Upper lobe of left lung (tissue), 6 donors: ENCODE results near the gene PIK3R3. TPM values are rescaled to one million over a fixed set of nuclear protein-coding genes. Genes with fewer than 3 reads are reported as not detected.
A peak's percentile ranks its signal among the peaks of the same experiment; 100 is the strongest.

Experiments used
- ATAC-seq, 2 donors: fragments of 200-7000 bp; cut with Tn5 transposase; one replicate each; pipeline ENCODE4 v1.9.1; 2022; ENCODE audit warnings: mild to moderate bottlenecking in 2 of 2, moderate library complexity in 2 of 2; ENCODE audit not compliant: low FRiP score in 2 of 2
- DNase-seq, 2 donors: peaks; one replicate each; pipeline ENCODE4 v3.0.0-alpha.2; 2019 to 2020
- H3K27ac ChIP-seq, 4 donors: fragments of 200-600 bp; sonication (generic); one replicate each; pipeline ENCODE4 v1.5.1; 2016 to 2019
- H3K27me3 ChIP-seq, 4 donors: fragments of 200-600 bp; sonication (generic); one replicate each; pipeline ENCODE4 v1.5.1; 2017 to 2019
- H3K36me3 ChIP-seq, 4 donors: fragments of 200-600 bp; sonication (generic); one replicate each; pipeline ENCODE4 v1.5.1; 2016 to 2019
- H3K4me1 ChIP-seq, 4 donors: fragments of 200-600 bp; sonication (generic); one replicate each; pipeline ENCODE4 v1.5.1; 2018 to 2019
- H3K4me3 ChIP-seq, 4 donors: fragments of 200-600 bp; sonication (generic); one replicate each; pipeline ENCODE4 v1.5.1; 2017 to 2019; ENCODE audit warnings: mild to moderate bottlenecking in 2 of 4, moderate library complexity in 1 of 4
- H3K9me3 ChIP-seq, 4 donors: fragments of 200-600 bp; sonication (generic); one replicate each; pipeline ENCODE4 v1.5.1; 2018 to 2019
- EP300 ChIP-seq, 4 donors: sonication (generic); formaldehyde crosslinking; IDR thresholded peaks; one replicate each; pipeline ENCODE4 v1.5.1; 2017; ENCODE audit warnings: antibody characterized with exemption in 4 of 4, control low read depth in 2 of 4
- POLR2A ChIP-seq, 4 donors: fragments of 450-650 bp; IDR thresholded peaks; one replicate each; pipeline ENCODE4 v1.5.1; 2016 to 2017; ENCODE audit warnings: antibody characterized with exemption in 4 of 4, mild to moderate bottlenecking in 2 of 4
- POLR2AphosphoS5 ChIP-seq, 2 donors: sonication (generic); formaldehyde crosslinking; IDR thresholded peaks; one replicate each; pipeline ENCODE4 v1.5.1; 2017; ENCODE audit warnings: antibody characterized with exemption in 2 of 2
- WGBS, 2 donors: methylation state at CpG; one replicate each; pipeline ENCODE4 v1.1.5; 2017 to 2018; 5-methylcytosine and 5-hydroxymethylcytosine counted together
- total RNA-seq, 6 donors: library from RNA; depleted of rRNA in 4 of 6; stranded (reverse); fragments of >200 nt in 4 of 6; gene quantifications; one replicate each; pipeline versions ENCODE4 v1.1.0 to v1.2.1, GENCODE V29; 2016 to 2021
- TF ChIP-seq, protein P1 (sequence below), 6 experiments: fragments of 450-650 bp in 4 of 6; fragments of 200-600 bp in 2 of 6; sonication (generic) in 2 of 6; IDR thresholded peaks; one replicate each; pipeline ENCODE4 v1.5.1; 2016 to 2019; ENCODE audit warnings: antibody characterized with exemption in 6 of 6
- donor health status: DM: no; HTN: no; CAD: no; lungs with moderate emphysema.
- donor health status: DM: no; HTN: yes; CAD: no; lungs with severe emphysema.

PIK3R3 gene
- total RNA-seq, 6 donors from 2014 or later = 11.2 to 43.7 (median 33.0) TPM

GRCh38 chr1:46133181-46133658 is 791 bp upstream of the PIK3R3 start:
- peak in 1 of 4 donors; percentile 43 for TF ChIP-seq POLR2A (IDR thresholded peaks at IDR 0.05)
- TF ChIP-seq EP300 (IDR thresholded peaks at IDR 0.05) = no peak
- H3K27ac ChIP-seq = peak overlapping the region; percentile 92 to 95 (median 94)
- no peaks in the 10 kb centered on the region for H3K27me3 ChIP-seq
- no peaks in the 10 kb centered on the region for H3K36me3 ChIP-seq
- peak in 1 of 2 donors; percentile 73 for DNase-seq
- peaks cover 17 to 29% (median 24%) of the 10 kb centered on the region in 4 donors for H3K4me1 ChIP-seq
- peak overlapping the region; percentile 53 to 75 (median 56) for H3K4me3 ChIP-seq
- ATAC-seq = peak; percentile 69 to 79
- H3K9me3 ChIP-seq = no peaks in the 10 kb centered on the region
- WGBS, 2 donors = 0% methylated on average over 19 to 21 of the region's 22 CpGs

DNA sequence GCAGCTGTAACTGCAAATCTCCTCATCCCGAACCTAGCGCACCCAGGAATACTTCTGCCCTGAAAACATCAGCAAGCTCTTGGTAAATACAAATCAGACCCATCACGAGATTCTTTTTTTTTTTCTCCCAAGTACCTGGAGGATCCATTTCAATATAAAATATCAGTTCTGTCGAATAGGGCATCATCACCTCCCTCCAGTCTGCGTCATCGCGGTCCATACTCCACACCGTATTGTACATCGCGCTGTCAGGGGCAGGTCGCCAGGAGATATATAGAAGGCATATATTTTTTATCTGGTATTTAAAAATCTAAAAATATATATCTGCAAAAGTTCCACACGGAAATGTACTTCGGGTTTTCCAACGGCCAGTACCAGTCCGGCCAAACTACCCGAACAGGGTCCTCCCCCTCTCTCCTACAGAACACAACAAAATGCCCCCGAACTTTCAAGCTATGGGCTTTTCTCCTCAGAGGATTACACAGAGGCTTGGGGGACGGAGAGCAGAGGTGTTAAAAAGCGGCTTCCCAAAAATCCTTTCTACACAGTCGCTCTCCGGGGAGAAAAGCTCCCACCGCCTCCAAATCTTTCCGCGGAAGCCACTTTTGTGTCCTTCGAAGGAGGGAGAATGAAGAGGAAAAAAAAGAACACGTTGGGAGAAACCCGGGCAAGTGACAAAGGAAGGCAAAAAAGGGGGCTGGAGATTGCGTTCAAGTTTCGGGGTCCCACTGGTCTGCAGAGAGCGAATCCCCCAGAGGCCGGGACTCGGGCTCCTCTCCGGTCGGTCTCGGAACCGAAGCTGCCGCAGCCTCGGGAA is 509 bp downstream of the PIK3R3 start:
- WGBS, 2 donors = 1 to 2% methylated on average over 38 of the region's 38 CpGs
- TF ChIP-seq POLR2AphosphoS5 (IDR thresholded peaks at IDR 0.05) (no peak), EP300 (IDR thresholded peaks at IDR 0.05) (no peak), POLR2A (IDR thresholded peaks at IDR 0.05) (no peak)
- TF ChIP-seq, protein P1, sequence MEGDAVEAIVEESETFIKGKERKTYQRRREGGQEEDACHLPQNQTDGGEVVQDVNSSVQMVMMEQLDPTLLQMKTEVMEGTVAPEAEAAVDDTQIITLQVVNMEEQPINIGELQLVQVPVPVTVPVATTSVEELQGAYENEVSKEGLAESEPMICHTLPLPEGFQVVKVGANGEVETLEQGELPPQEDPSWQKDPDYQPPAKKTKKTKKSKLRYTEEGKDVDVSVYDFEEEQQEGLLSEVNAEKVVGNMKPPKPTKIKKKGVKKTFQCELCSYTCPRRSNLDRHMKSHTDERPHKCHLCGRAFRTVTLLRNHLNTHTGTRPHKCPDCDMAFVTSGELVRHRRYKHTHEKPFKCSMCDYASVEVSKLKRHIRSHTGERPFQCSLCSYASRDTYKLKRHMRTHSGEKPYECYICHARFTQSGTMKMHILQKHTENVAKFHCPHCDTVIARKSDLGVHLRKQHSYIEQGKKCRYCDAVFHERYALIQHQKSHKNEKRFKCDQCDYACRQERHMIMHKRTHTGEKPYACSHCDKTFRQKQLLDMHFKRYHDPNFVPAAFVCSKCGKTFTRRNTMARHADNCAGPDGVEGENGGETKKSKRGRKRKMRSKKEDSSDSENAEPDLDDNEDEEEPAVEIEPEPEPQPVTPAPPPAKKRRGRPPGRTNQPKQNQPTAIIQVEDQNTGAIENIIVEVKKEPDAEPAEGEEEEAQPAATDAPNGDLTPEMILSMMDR (IDR thresholded peaks at IDR 0.05) = no peak
- Histone ChIP-seq H3K27ac (peak overlapping the region; percentile 92 to 95 (median 94)), H3K36me3 (no peaks in the 10 kb centered on the region), H3K27me3 (no peaks in the 10 kb centered on the region), H3K4me3 (peak overlapping the region; percentile 54 to 75 (median 62)), H3K9me3 (no peaks in the 10 kb centered on the region), H3K4me1 (peaks cover 17 to 29% (median 24%) of the 10 kb centered on the region in 4 donors)
- ATAC-seq (peak in 1 of 2 donors; percentile 2), DNase-seq (peak in 1 of 2 donors; percentile 36)

DNA sequence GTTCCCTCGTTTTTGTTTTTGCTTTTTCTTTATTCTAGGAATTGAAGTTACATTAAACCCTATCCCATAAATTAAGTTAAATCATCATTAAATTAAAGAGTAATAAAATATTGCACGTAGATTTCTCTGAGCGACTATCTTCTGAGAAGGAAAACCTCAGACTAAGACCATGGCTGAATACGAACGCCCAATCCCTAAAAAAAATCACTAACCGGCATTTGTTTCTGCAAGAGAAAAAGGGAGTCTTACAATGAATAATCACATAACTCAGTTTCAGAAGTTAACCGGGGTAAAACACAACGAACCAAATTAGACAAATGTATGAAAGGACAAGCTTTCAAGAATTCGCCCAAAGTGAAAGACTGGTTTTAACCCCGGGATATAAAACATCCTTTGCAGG is 1.3 kb downstream of the PIK3R3 start:
- Histone ChIP-seq H3K27ac (peak overlapping the region; percentile 92 to 95 (median 94)), H3K4me3 (peak overlapping the region; percentile 54 to 75 (median 62)), H3K4me1 (peaks cover 17 to 29% (median 24%) of the 10 kb centered on the region in 4 donors), H3K27me3 (no peaks in the 10 kb centered on the region), H3K36me3 (no peaks in the 10 kb centered on the region), H3K9me3 (no peaks in the 10 kb centered on the region)
- no peak for ATAC-seq
- TF ChIP-seq, protein P1 (IDR thresholded peaks at IDR 0.05) = no peak
- TF ChIP-seq POLR2A (IDR thresholded peaks at IDR 0.05) (no peak), POLR2AphosphoS5 (IDR thresholded peaks at IDR 0.05) (no peak), EP300 (IDR thresholded peaks at IDR 0.05) (no peak)
- 4% methylated on average over 10 of the region's 10 CpGs for WGBS, 2 donors
- DNase-seq = no peak

DNA sequence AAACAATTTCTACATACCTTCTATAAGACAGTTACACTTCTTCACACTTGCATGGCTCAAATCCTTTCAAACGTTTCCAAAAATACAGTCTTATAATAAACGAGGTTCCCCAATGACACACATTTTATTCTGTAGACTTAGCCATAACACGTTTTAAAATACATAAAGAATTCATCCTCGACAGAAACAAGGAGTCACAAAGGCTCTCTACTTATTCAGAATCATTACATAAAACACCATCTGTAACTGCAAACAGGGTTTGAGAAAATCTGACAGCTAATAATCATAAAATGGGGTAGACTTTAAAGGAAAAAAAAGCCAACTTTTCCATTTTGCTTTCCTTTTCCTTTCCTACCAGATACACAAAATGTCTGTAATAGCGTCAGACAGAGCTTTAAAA is 1.8 kb downstream of the PIK3R3 start:
- TF ChIP-seq POLR2AphosphoS5 (IDR thresholded peaks at IDR 0.05) (no peak), POLR2A (IDR thresholded peaks at IDR 0.05) (no peak), EP300 (IDR thresholded peaks at IDR 0.05) (no peak)
- TF ChIP-seq, protein P1 (IDR thresholded peaks at IDR 0.05) = no peak

DNA sequence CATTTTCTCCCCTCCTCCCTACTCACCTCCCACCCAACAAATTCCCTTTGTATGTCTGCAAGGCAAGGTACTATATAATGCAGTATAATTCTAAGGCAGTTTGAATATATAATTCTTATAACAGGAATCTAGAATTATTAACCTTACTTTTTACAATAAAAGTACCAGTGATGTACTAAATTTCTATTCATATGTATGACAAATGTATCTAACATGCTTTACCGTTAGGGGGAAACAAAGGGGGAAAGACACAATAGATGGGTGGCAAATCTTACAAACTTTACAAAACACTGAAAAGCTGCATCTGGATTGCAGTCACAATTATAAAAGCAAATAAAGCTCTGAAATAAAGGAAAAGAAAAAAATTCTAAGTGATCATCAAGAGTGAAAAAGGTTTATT is 2.3 kb downstream of the PIK3R3 start:
- DNase-seq = no peak
- 31 to 53% methylated on average over 1 of the region's 1 CpG for WGBS, 2 donors
- no peaks in the 10 kb centered on the region for H3K36me3 ChIP-seq
- no peak for ATAC-seq
- H3K4me3 ChIP-seq = peak overlapping the region; percentile 54 to 75 (median 62)
- H3K27me3 ChIP-seq = no peaks in the 10 kb centered on the region
- H3K9me3 ChIP-seq = no peaks in the 10 kb centered on the region
- peak overlapping the region in 2 of 4 donors; percentile 94 to 95 for H3K27ac ChIP-seq
- TF ChIP-seq EP300 (IDR thresholded peaks at IDR 0.05) (no peak), POLR2AphosphoS5 (IDR thresholded peaks at IDR 0.05) (no peak), POLR2A (IDR thresholded peaks at IDR 0.05) (no peak)
- TF ChIP-seq, protein P1 (IDR thresholded peaks at IDR 0.05) = no peak
- H3K4me1 ChIP-seq = peaks cover 12 to 24% (median 19%) of the 10 kb centered on the region in 4 donors

More for the DNA sequence above, 1.8 kb downstream of the PIK3R3 start:
- DNase-seq (no peak), ATAC-seq (no peak)
- peak overlapping the region; percentile 54 to 75 (median 62) for H3K4me3 ChIP-seq
- H3K27ac ChIP-seq = peak overlapping the region in 3 of 4 donors; percentile 92 to 95 (median 94)
- no peaks in the 10 kb centered on the region for H3K27me3 ChIP-seq
- 12 to 14% methylated on average over 5 of the region's 5 CpGs for WGBS, 2 donors
- H3K9me3 ChIP-seq = no peaks in the 10 kb centered on the region
- H3K36me3 ChIP-seq = no peaks in the 10 kb centered on the region
- H3K4me1 ChIP-seq = peaks cover 17 to 29% (median 23%) of the 10 kb centered on the region in 4 donors
